Measurements from ENCODE around the gene ADAMTSL4.
"Not testable (repeated sequence)": the region's sequence is repeated elsewhere in the genome, so short reads cannot be mapped to it uniquely, and the experiment has no call there.

Gene ADAMTSL4

DNA sequence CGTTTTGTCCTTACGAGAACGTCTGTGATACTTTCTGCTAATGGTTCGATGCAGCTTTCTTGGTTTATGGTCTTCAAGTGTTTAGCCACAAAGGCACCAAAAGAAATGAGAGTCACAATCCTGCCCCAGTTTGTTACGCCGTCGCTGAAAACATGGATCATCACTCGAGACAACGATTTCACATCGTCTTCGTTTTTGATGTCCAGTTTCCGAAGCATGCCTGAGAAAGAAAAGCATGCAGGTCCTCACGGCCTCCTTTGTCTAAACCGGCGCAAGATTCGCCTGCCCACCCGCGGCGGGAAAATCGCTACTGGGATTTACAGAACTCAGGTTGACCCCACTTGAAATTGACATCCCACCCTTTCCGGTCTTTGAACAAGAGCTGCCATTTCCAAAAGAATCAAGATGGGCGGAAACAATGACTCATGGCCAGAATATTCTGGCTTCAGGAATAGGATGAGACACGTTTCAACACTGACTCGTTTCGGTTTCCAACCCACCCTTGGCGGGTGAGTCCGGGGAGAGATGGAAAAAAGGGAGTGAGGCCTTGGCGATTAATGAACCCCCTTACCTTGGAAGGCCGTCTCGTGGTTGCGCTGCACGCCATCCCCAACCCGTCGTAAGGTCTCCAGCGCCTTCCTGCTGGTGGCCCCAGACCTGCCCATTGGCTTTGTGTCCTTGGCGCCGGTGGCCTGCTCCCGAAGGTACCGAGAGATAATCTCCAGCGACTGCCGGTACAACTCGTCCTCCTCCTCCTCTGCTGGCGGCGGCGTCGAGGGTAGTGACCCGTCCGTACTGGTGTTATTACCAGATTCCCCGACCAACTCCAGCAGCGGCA, 29.3 kb downstream of the ADAMTSL4 start:
- Mint-ChIP-seq H3K9me3 (no peaks in the 10 kb centered on the region), H3K4me1 (peaks cover 41% of the 10 kb centered on the region), H3K27me3 (no peaks in the 10 kb centered on the region), H3K4me3 (peak overlapping the region; percentile 99), H3K27ac (peak overlapping the region; percentile 95), H3K36me3 (peaks cover 59% of the 10 kb centered on the region)
- peak; percentile 0 for ATAC-seq

DNA sequence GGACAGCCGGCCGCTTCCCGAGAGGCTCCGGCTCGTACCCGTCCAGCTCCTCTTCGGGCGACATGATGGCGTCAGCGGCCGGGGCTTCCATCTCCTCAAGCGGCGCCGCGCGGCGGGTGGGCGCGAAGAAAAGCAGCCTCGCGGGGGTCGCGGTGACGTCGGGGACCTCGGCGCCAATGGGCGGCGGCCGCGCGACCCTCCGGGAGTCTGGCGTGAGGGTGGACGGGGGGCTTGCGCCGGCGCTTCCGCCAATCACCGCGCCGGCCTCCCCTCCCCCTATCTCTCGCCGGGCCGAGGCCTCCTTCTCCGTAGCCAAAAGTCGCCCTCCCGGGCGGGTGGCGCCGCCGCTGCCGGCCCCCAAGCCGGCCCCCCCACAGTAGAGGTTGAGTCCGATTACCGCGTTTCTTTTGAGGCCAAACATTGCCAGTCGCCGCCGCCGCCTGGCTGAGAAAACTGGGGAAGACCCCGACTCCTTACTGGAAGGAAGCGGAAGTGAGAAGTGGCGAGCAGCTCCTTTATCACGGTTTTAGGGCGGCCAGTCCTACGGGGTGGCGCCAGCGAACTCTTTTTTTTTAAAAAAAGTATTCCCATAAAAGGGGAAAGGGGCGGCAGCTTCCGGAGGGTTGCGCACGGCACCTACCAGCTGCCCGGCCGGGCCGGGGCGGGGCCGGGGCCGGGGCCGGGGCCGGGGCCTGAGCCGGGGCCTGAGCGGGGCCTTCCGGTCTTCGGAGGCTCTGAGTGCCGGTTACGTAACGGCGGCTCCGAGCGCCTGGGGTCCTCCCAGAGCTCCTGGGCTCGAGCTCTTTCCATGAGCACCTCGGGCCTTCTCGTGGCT, 30.1 kb downstream of the ADAMTSL4 start, which contains the start of gene MCL1:
Gene MCL1, minus strand, starts transcription at position 501 of the 835 bp plus-strand sequence. Its CDS starts 80 bp downstream, at position 421.
- Mint-ChIP-seq H3K27ac (peak within 1 kb of the TSS; percentile 95), H3K27me3 (no peaks in the 10 kb centered on the region), H3K36me3 (peaks cover 52% of the 10 kb centered on the region), H3K4me3 (peak within 1 kb of the TSS; percentile 99), H3K9me3 (no peaks in the 10 kb centered on the region), H3K4me1 (peaks cover 41% of the 10 kb centered on the region)
- ATAC-seq = peak; percentile 98

DNA sequence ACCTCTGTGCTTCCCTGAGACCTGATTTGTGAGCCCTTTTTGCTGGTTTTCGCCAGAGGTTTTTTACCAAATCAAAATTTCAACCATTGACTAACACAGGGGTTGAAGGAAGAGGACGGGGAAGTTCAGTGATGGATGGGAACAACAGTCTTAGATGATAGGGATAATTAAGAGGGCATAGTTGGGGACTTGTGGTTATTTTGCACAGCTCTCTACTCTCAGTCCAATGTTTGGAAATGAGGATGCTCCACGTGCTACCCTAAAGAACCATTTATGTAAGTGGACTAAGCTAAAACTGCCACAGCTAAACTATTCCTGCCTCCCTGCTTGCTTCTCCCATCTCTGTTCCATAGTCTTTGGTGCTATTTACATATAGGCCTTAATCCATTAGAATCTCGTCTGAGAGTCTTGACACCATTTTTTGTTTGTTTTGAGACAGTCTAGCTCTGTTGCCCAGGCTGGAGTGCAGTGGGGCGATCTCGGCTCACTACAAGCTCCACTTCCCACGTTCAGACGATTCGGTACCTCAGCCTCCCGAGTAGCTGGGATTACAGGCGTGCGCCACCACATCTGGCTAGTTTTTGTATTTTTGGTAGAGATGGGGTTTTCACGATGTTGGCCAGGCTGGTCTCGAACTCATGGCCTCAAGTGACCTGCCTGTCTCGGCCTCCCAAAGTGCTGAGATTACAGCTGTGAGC, 30.9 kb downstream of the ADAMTSL4 start:
- ATAC-seq = no peak
- Mint-ChIP-seq H3K4me1 (peaks cover 33% of the 10 kb centered on the region), H3K27me3 (no peaks in the 10 kb centered on the region)

DNA sequence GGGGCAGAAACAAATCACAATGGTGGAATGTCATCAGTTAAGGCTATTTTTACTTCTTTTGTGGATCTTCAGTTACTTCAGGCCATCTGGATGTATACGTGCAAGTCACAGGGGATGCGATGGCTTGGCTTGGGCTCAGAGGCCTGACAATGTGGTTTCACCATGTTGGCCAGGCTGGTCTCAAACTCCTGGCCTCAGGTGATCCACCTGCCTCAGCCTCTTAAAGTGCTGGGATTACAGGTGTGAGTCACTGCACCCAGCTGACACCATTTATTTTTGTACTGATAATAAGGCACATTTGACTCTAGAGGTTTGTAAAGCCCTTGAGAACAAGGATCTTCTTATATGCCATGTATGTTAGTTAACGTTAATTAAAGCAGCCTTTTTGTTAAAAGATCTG, 31.8 kb downstream of the ADAMTSL4 start:
- not testable (repeated sequence) for H3K27me3 Mint-ChIP-seq, ATAC-seq, H3K4me3 Mint-ChIP-seq, H3K9me3 Mint-ChIP-seq
- Mint-ChIP-seq H3K36me3 (peaks cover 41% of the 10 kb centered on the region), H3K27ac (peak overlapping the region; percentile 95), H3K4me1 (peaks cover 24% of the 10 kb centered on the region)

More for the DNA sequence above, 30.9 kb downstream of the ADAMTSL4 start:
- peak overlapping the region; percentile 95 for H3K27ac Mint-ChIP-seq
- no peaks in the 10 kb centered on the region for H3K9me3 Mint-ChIP-seq
- peaks cover 46% of the 10 kb centered on the region for H3K36me3 Mint-ChIP-seq
- H3K4me3 Mint-ChIP-seq = peak overlapping the region; percentile 99

DNA sequence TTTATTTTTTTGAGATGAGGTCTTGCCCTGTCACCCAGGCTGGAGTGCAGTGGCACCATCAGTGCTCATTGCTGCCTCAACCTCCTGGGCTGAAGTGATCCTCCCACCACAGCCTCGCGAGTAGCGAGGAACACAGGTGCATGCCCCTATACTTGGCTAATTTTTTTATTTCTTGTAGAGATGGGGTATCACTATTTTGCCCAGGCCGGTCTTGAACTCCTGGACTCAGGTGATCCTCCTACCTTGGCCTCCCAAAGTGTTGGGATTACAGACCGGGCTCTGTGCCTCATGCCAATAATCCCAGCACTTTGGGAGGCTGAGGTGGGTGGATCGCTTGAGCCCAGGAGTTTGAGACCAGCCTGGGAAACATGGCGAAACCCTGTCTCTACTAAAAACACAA, 32.2 kb downstream of the ADAMTSL4 start:
- H3K9me3 Mint-ChIP-seq, H3K4me3 Mint-ChIP-seq, H3K27ac Mint-ChIP-seq, H3K27me3 Mint-ChIP-seq, ATAC-seq: not testable (repeated sequence)
- Mint-ChIP-seq H3K36me3 (peaks cover 36% of the 10 kb centered on the region), H3K4me1 (peaks cover 21% of the 10 kb centered on the region)

DNA sequence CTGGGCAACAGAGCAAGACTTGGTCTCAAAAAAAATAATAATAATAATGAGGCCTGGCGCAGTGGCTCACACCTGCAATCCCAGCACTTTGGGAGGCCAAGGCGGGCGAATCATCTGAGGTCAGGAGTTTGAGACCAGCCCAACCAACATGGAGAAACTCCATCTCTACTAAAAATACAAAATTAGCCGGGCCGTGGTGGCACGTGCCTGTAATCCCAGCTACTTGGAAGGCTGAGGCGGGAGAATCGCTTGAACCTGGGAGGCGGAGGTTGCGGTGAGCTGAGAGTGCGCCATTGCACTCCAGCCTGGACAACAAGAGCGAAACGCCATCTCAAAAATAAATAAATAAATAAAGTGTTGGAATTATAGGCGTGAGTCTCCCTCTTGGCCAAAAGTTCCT, 32.8 kb downstream of the ADAMTSL4 start:
- ATAC-seq, H3K9me3 Mint-ChIP-seq, H3K27me3 Mint-ChIP-seq, H3K4me3 Mint-ChIP-seq: not testable (repeated sequence)
- H3K4me1 Mint-ChIP-seq = peaks cover 21% of the 10 kb centered on the region
- peaks cover 31% of the 10 kb centered on the region for H3K36me3 Mint-ChIP-seq
- H3K27ac Mint-ChIP-seq = peak overlapping the region; percentile 4

DNA sequence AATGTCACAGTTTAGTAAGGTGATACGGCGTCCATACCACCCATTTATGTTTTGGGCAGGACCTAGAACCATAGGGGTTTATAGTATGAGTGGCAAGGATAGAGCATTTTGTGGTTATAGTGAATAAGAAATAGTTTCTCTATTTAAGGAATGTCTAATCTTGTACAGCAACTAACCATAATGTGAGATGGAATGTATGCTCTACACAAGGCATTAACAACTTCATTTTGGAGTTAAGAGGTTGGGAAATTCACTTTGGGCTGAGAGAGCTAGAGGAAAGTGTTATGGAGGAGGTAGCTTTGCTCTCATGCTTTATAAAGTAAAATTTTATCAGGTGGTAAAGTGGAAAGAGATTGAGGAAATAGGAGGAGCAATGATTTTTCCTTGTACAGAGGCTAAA, 33.2 kb downstream of the ADAMTSL4 start:
- Mint-ChIP-seq H3K27ac (peak overlapping the region; percentile 4), H3K4me3 (no peak overlapping the region), H3K27me3 (no peaks in the 10 kb centered on the region), H3K4me1 (peaks cover 21% of the 10 kb centered on the region), H3K36me3 (peaks cover 27% of the 10 kb centered on the region), H3K9me3 (no peaks in the 10 kb centered on the region)
- no peak for ATAC-seq

DNA sequence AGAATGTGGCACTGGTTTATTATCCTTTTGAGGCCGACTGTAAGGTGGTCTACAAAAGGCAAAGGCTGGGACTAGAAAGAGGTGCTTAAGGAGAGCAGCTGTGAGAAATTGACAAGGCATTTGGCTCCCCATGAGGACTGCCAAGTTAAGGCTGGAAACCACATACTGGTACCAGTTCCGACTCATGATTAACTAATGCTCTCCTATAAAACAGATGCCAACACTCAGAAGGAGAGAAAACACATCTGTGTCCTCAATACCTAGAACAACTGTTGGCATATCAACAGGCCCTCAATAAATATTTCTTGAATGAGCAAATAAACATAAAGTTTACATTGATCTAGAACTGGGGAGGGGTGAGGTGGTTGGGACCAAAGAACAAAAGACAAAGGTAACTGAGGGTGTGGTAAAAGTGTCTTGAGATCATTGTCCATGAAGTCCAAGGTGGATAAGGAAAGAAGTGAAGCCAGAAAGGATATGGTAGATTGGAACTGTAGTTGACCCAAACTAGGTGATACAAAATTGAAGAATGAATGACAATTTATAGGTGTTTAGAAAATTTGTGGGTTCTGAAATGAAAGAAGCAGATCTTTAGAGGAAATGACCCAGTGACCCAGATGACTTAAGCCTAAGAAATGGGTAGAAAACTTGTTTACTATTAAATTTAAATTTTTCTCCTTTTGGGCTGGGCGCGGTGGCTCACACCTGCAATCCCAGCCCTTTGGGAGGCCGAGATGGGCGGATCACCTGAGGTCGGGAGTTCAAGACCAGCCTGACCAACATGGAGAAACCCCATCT, 47.1 kb downstream of the ADAMTSL4 start:
- Mint-ChIP-seq H3K27me3 (no peaks in the 10 kb centered on the region), H3K9me3 (no peaks in the 10 kb centered on the region), H3K4me3 (no peak overlapping the region), H3K4me1 (peaks cover 8% of the 10 kb centered on the region), H3K27ac (no peak overlapping the region), H3K36me3 (peaks cover 29% of the 10 kb centered on the region)
- ATAC-seq = no peak

DNA sequence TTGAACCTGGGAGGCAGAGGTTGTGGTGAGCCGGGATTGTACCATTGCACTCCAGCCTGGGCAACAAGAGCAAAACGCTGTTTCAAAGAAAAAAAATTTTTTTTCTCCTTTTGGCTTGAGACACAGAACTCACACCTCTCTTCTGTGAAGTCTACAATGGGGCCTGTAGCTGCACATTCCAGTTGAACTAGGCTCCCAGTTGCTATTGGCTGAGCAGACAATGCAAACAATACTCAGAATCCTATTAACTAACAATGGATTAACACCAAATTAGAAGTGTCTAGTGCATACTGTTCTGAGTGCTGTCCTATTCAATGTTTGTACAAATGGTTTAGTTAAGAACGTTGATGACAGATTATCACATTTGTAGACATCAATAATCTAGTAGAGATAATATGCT, 47.8 kb downstream of the ADAMTSL4 start:
- no peak overlapping the region for H3K27ac Mint-ChIP-seq
- H3K4me1 Mint-ChIP-seq = peaks cover 8% of the 10 kb centered on the region
- ATAC-seq = no peak
- peaks cover 29% of the 10 kb centered on the region for H3K36me3 Mint-ChIP-seq
- H3K9me3 Mint-ChIP-seq = no peaks in the 10 kb centered on the region
- H3K27me3 Mint-ChIP-seq = no peaks in the 10 kb centered on the region
- H3K4me3 Mint-ChIP-seq = no peak overlapping the region

DNA sequence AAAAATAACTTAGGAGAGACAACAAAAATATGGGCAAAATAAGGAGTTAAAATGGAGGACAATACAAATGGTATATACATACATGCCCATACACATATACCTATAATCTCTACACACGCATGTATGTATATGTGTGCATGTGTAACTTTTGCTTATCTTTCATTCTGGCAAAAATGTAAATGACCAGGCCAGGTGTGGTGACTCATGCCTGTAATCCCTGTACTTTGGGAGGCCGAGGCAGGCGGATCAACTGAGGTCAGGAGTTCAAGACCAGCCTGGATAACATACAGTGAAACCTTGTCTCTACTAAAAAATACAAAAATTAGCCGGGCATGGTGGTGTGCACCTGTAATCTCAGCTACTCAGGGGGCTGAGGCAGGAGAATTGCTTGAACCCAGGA, 49.1 kb downstream of the ADAMTSL4 start:
- not testable (repeated sequence) for H3K27ac Mint-ChIP-seq, H3K27me3 Mint-ChIP-seq, ATAC-seq, H3K9me3 Mint-ChIP-seq, H3K4me3 Mint-ChIP-seq, H3K4me1 Mint-ChIP-seq
- peaks cover 28% of the 10 kb centered on the region for H3K36me3 Mint-ChIP-seq

DNA sequence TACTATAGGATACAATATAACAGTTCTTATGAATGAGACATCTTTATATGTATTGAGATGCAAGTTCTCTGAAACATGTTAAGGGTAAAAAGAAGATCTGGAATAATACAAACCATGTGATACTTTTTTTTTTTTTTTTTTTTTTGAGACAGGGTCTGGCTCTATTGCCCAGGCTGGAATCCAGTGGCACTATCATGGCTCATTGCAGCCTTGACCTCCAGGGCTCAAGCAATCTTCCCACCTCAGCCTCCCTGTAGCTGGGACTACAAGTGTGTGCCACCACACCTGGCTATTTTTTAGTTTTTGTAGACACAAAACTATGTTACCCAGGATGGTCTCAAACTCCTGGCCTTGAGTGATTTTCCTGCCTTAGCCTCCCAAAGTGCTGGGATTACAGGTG, 52.3 kb downstream of the ADAMTSL4 start:
- no peak for ATAC-seq
- no peak overlapping the region for H3K27ac Mint-ChIP-seq
- H3K36me3 Mint-ChIP-seq = peaks cover 7% of the 10 kb centered on the region
- H3K9me3 Mint-ChIP-seq = no peaks in the 10 kb centered on the region
- no peak overlapping the region for H3K4me3 Mint-ChIP-seq
- H3K4me1 Mint-ChIP-seq = no peaks in the 10 kb centered on the region
- H3K27me3 Mint-ChIP-seq = no peaks in the 10 kb centered on the region

DNA sequence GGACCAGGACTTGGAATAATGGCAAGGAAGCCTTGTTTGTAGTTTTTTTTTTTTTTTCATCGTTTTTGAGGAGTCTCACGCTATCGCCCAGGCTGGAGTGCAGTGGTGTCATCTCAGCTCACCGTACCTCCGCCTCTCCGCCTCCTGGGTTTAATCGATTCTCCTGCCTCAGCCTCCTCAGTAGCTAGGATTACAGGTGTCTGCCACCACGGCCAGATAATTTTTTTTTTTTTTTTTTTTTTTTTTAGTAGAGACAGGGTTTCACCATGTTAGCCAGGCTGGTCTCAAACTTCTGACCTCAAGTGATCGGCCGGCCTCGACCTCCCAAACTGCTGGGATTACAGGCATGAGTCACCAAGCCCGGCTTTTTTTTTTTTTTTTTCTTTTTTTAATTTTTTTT, 53.2 kb downstream of the ADAMTSL4 start:
- H3K9me3 Mint-ChIP-seq, H3K27ac Mint-ChIP-seq, H3K36me3 Mint-ChIP-seq, ATAC-seq, H3K27me3 Mint-ChIP-seq, H3K4me1 Mint-ChIP-seq, H3K4me3 Mint-ChIP-seq: not testable (repeated sequence)

DNA sequence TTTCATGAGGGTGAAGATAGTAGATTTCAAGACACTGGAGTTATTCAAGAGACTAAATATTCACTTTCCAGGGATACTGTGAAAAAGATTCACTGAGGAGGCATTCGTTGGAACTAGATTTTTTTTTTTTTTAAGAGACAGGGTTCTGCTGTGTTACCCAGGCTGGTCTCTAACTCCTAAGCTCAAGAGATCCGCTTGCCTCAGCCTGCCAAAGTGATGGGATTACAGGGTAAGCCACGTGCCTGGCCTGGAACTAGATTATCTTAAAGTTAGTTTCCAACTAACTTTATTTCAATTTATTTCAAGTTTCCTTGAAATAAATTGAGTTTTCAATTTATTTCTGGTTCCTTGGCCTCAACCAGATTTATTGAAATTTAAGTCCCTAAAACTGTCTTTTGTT, 54.5 kb downstream of the ADAMTSL4 start:
- Mint-ChIP-seq H3K27ac (no peak overlapping the region), H3K9me3 (no peaks in the 10 kb centered on the region), H3K27me3 (no peaks in the 10 kb centered on the region), H3K4me3 (no peak overlapping the region), H3K4me1 (no peaks in the 10 kb centered on the region), H3K36me3 (peaks cover 7% of the 10 kb centered on the region)
- no peak for ATAC-seq

DNA sequence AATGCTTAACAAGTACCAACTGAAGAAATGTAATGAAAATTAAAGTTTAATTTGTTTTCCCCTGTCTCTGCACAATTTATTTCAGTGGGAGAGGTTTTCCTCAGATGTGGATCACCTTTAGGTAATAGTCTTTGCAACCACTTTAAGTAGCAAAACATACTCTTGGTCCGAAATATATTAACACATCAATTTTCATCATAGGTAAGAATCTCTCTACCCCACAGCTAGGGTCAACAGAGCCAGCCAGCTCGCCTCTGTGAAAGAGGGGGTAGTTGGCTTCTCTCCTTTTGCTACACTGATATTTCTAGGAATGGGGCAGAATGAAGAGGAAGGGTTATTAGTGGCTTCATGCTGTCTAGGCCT, 55.0 kb downstream of the ADAMTSL4 start:
- no peak for ATAC-seq
- no peaks in the 10 kb centered on the region for H3K27me3 Mint-ChIP-seq
- H3K4me3 Mint-ChIP-seq = no peak overlapping the region
- peaks cover 11% of the 10 kb centered on the region for H3K36me3 Mint-ChIP-seq
- no peaks in the 10 kb centered on the region for H3K9me3 Mint-ChIP-seq
- H3K27ac Mint-ChIP-seq = no peak overlapping the region
- H3K4me1 Mint-ChIP-seq = no peaks in the 10 kb centered on the region

DNA sequence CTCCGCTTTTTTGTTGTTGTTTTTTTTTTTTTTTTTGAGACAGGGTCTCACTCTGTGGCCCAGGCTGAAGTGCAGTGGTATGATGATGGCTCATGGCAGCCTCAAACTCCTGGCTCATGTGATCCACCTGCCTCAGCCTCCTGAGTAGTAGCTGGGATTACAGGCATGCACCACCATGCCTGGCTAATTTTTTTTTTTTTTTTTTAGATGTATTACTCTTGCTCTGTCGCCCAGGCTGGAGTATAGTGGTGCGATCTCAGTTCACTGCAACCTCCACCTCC, 56.2 kb downstream of the ADAMTSL4 start:
- H3K27me3 Mint-ChIP-seq, H3K4me1 Mint-ChIP-seq, H3K9me3 Mint-ChIP-seq, H3K27ac Mint-ChIP-seq, H3K36me3 Mint-ChIP-seq, ATAC-seq, H3K4me3 Mint-ChIP-seq: not testable (repeated sequence)
